Neural cell (in vitro differentiated cells): Measurements from ENCODE around the gene XPNPEP2.

Experiments used
- CTCF ChIP-seq: fragments of 450-650 bp; IDR thresholded peaks from 2 replicates; pipeline ENCODE4 v1.5.1; 2014; ENCODE audit warnings: antibody characterized with exemption, mild to moderate bottlenecking, moderate library complexity; ENCODE audit not compliant: poor library complexity, severe bottlenecking
- EP300 ChIP-seq: fragments of 450-650 bp; conservative IDR thresholded peaks from 2 replicates; pipeline ENCODE4 v1.6.1; 2014; ENCODE audit warnings: antibody characterized with exemption, mild to moderate bottlenecking, moderate library complexity; ENCODE audit not compliant: poor library complexity, severe bottlenecking
- MXI1 ChIP-seq: fragments of 450-650 bp; conservative IDR thresholded peaks from 2 replicates; pipeline ENCODE4 v1.6.1; 2014; ENCODE audit warnings: antibody characterized with exemption, mild to moderate bottlenecking; ENCODE audit not compliant: poor library complexity, severe bottlenecking
- POLR2AphosphoS5 ChIP-seq: IDR thresholded peaks from 2 replicates; pipeline ENCODE4 v1.6.1; 2012

GRCh38 chrX:129800186-129800585 lies 61.4 kb downstream of the XPNPEP2 start:
- TF ChIP-seq CTCF (no peak), MXI1 (no peak), EP300 (no peak), POLR2AphosphoS5 (no peak)
